H1 (cell line): Measurements from ENCODE around the gene KCNJ2. TPM values are rescaled to one million over a fixed set of nuclear protein-coding genes. Genes with fewer than 3 reads are reported as not detected.

Experiments used
- BRCA1 ChIP-seq: IDR thresholded peaks from 2 replicates; pipeline ENCODE4 v1.6.1; 2012; ENCODE audit warnings: low read depth, low read length, improper control_type of control experiment
- CREB1 ChIP-seq: IDR thresholded peaks from 2 replicates; pipeline ENCODE4 v1.6.1; 2012; ENCODE audit warnings: inconsistent platforms
- EGR1 ChIP-seq: IDR thresholded peaks from 2 replicates; pipeline ENCODE4 v1.6.1; 2011; ENCODE audit warnings: low read depth, low read length, borderline replicate concordance
- POLR2AphosphoS5 ChIP-seq: IDR thresholded peaks from 2 replicates; pipeline ENCODE4 v1.6.1; 2011; ENCODE audit warnings: low read depth, low read length
- RBBP5 ChIP-seq: IDR thresholded peaks from 2 replicates; pipeline ENCODE4 v1.7.1; 2012; ENCODE audit warnings: low read depth, mild to moderate bottlenecking, inconsistent platforms, low read length, moderate library complexity, borderline replicate concordance
- SAP30 ChIP-seq: fragments of 300-600 bp; sonication (generic); IDR thresholded peaks from 2 replicates; pipeline ENCODE4 v1.7.1; 2012; ENCODE audit warnings: low read length, moderate library complexity, mild to moderate bottlenecking, inconsistent platforms; ENCODE audit not compliant: insufficient read depth, insufficient replicate concordance
- SRF ChIP-seq: IDR thresholded peaks from 2 replicates; pipeline ENCODE4 v1.6.1; 2011; ENCODE audit warnings: mild to moderate bottlenecking, low read depth, low read length, moderate library complexity
- TAF7 ChIP-seq: optimal IDR thresholded peaks from 2 replicates; pipeline ENCODE3; 2011; ENCODE audit warnings: low read depth, mild to moderate bottlenecking, inconsistent platforms, low read length, moderate library complexity, borderline replicate concordance
- polyA plus RNA-seq, 7 experiments: library from polyadenylated mRNA; depleted of rRNA in 3 of 7; stranded (reverse) in 5 of 7; unstranded in 2 of 7; fragments of >200 nt in 5 of 7; fragments of 200-250 nt in 2 of 7; gene quantifications; 1 replicate in 5 of 7; 2 replicates in 1 of 7; 4 replicates in 1 of 7; pipeline versions ENCODE4 v1.2.1 to v1.2.3, GENCODE V29; 2011 to 2013; ENCODE audit warnings: missing spikeins in 2 of 7, mixed read lengths in 2 of 7
- total RNA-seq: library from RNA; stranded (reverse); fragmentation: NEBNext Ultra II Directional; extraction: Animal tissue kit (Norgen Biotek cat#: 25700); gene quantifications from 2 replicates; pipeline ENCODE4 v1.2.1, GENCODE V29; 2021

KCNJ2 gene
- total and polyA plus RNA-seq, 2 of the 8 experiments (the other 6 are each of a cell fraction or from before 2014, with no cell fraction given) = 0.23 to 0.76 TPM

DNA sequence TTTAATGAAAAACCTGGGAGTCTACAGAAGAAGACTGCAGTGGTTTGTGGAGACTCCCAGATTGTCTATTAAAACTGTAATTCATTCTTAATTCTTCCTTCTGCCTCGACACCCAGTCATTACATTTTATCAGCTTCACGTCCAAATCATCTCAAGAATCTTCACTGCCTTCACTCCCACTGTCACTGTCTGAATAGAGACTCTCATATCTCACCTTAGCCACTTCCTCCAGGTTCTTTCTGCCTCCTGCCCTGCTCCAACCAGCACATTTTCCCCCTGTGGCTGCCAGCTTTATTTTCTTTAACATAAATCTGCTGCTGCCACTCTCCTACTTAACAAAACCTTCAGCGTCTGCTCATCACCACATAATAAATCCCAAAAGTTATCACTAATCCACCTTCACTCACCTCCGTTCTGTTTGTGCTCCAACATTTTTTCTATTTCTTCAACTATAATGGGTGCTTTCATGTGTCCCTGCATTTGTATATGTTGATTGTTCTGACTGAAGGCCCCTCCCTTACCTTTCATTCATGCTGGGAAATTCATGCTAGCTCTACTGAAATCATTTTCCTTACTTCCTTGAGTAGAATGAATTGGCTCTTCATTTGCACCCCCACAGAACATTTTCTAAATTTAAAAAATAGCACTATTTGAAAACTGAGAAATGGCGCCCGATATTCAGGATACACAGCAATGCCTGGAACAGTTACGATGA is 38.9 kb downstream of the KCNJ2 start (continued):
- TF ChIP-seq POLR2AphosphoS5 (no peak), SAP30 (no peak), CREB1 (no peak), SRF (no peak), BRCA1 (no peak), TAF7 (no peak), RBBP5 (no peak), EGR1 (no peak)
